ENCODE results near the gene GTSE1. TPM values are rescaled to one million over a fixed set of nuclear protein-coding genes. Genes with fewer than 3 reads are reported as not detected.

The GTSE1 gene
- total and polyA plus RNA-seq, 4 donors: 3.2 to 12.1 (median 9.1) TPM

GRCh38 chr22:46349681-46350080 lies 53.0 kb downstream of the GTSE1 start:
- Histone ChIP-seq H3K4me1 (ENCODE audit: control insufficient read depth, insufficient read depth, low read length) (peaks cover 12% of the 10 kb centered on the region), H3K9me3 (ENCODE audit: control insufficient read depth, insufficient read depth, low read length) (no peaks in the 10 kb centered on the region), H3K4me3 (ENCODE audit: low read depth, low read length) (no peak overlapping the region), H3K27ac (ENCODE audit: low read depth, low read length) (no peak overlapping the region), H3K36me3 (ENCODE audit: control insufficient read depth, insufficient read depth, low read length) (peaks cover 86% of the 10 kb centered on the region), H3K27me3 (ENCODE audit: control insufficient read depth, insufficient read depth, low read length) (no peaks in the 10 kb centered on the region)
- no peak for DNase-seq (ENCODE audit: low read depth in 4 of 6, low spot score in 6 of 6)
- 63% methylated on average over 4 of the region's 6 CpGs for WGBS (ENCODE audit: insufficient coverage)

- peak in 2 of 6 donors; percentile 69 to 73 for DNase-seq (ENCODE audit: low read depth in 4 of 6, low spot score in 6 of 6)
- Histone ChIP-seq H3K36me3 (ENCODE audit: control insufficient read depth, insufficient read depth, low read length) (peaks cover 86% of the 10 kb centered on the region), H3K4me3 (ENCODE audit: low read depth, low read length) (no peak overlapping the region), H3K27me3 (ENCODE audit: control insufficient read depth, insufficient read depth, low read length) (no peaks in the 10 kb centered on the region), H3K9me3 (ENCODE audit: control insufficient read depth, insufficient read depth, low read length) (no peaks in the 10 kb centered on the region), H3K27ac (ENCODE audit: low read depth, low read length) (peak overlapping the region; percentile 6), H3K4me1 (ENCODE audit: control insufficient read depth, insufficient read depth, low read length) (peaks cover 12% of the 10 kb centered on the region)
- 20% methylated on average over 1 of the region's 7 CpGs for WGBS (ENCODE audit: insufficient coverage)
These were observed 53.5 kb downstream of the GTSE1 start for GRCh38 chr22:46350121-46350520.

- no peak overlapping the region for H3K4me3 ChIP-seq (ENCODE audit: low read depth, low read length)
- peaks cover 88% of the 10 kb centered on the region for H3K36me3 ChIP-seq (ENCODE audit: control insufficient read depth, insufficient read depth, low read length)
- 76% methylated on average over 19 of the region's 20 CpGs for WGBS (ENCODE audit: insufficient coverage)
- peak overlapping the region; percentile 6 for H3K27ac ChIP-seq (ENCODE audit: low read depth, low read length)
- no peak for DNase-seq (ENCODE audit: low read depth in 4 of 6, low spot score in 6 of 6)
- H3K27me3 ChIP-seq (ENCODE audit: control insufficient read depth, insufficient read depth, low read length): no peaks in the 10 kb centered on the region
- H3K4me1 ChIP-seq (ENCODE audit: control insufficient read depth, insufficient read depth, low read length): peaks cover 17% of the 10 kb centered on the region
- H3K9me3 ChIP-seq (ENCODE audit: control insufficient read depth, insufficient read depth, low read length): no peaks in the 10 kb centered on the region
These were observed 54.0 kb downstream of the GTSE1 start for GRCh38 chr22:46350646-46351045.

- Histone ChIP-seq H3K27ac (ENCODE audit: low read depth, low read length) (no peak overlapping the region), H3K36me3 (ENCODE audit: control insufficient read depth, insufficient read depth, low read length) (peaks cover 91% of the 10 kb centered on the region), H3K4me3 (ENCODE audit: low read depth, low read length) (no peak overlapping the region), H3K27me3 (ENCODE audit: control insufficient read depth, insufficient read depth, low read length) (no peaks in the 10 kb centered on the region), H3K4me1 (ENCODE audit: control insufficient read depth, insufficient read depth, low read length) (peaks cover 19% of the 10 kb centered on the region), H3K9me3 (ENCODE audit: control insufficient read depth, insufficient read depth, low read length) (no peaks in the 10 kb centered on the region)
- WGBS (ENCODE audit: insufficient coverage): 92% methylated on average over 25 of the region's 28 CpGs
- DNase-seq (ENCODE audit: low read depth in 4 of 6, low spot score in 6 of 6): no peak
These were observed 54.6 kb downstream of the GTSE1 start for GRCh38 chr22:46351131-46351735.

GRCh38 chr22:46351767-46352166 lies 55.1 kb downstream of the GTSE1 start:
- Histone ChIP-seq H3K36me3 (ENCODE audit: control insufficient read depth, insufficient read depth, low read length) (peaks cover 91% of the 10 kb centered on the region), H3K27ac (ENCODE audit: low read depth, low read length) (no peak overlapping the region), H3K4me3 (ENCODE audit: low read depth, low read length) (no peak overlapping the region), H3K9me3 (ENCODE audit: control insufficient read depth, insufficient read depth, low read length) (no peaks in the 10 kb centered on the region), H3K4me1 (ENCODE audit: control insufficient read depth, insufficient read depth, low read length) (peaks cover 19% of the 10 kb centered on the region), H3K27me3 (ENCODE audit: control insufficient read depth, insufficient read depth, low read length) (no peaks in the 10 kb centered on the region)
- 95% methylated on average over 23 of the region's 23 CpGs for whole genome bisulfite sequencing (ENCODE audit: insufficient coverage)
- no peak for DNase-seq (ENCODE audit: low read depth in 4 of 6, low spot score in 6 of 6)

- 93% methylated on average over 7 of the region's 10 CpGs for WGBS (ENCODE audit: insufficient coverage)
- no peak for DNase-seq (ENCODE audit: low read depth in 4 of 6, low spot score in 6 of 6)
These were observed 55.6 kb downstream of the GTSE1 start for GRCh38 chr22:46352276-46352675.

GRCh38 chr22:46352691-46353386 lies 56.2 kb downstream of the GTSE1 start:
- Histone ChIP-seq H3K36me3 (ENCODE audit: control insufficient read depth, insufficient read depth, low read length) (peaks cover 91% of the 10 kb centered on the region), H3K9me3 (ENCODE audit: control insufficient read depth, insufficient read depth, low read length) (no peaks in the 10 kb centered on the region), H3K27ac (ENCODE audit: low read depth, low read length) (no peak overlapping the region), H3K4me3 (ENCODE audit: low read depth, low read length) (no peak overlapping the region), H3K27me3 (ENCODE audit: control insufficient read depth, insufficient read depth, low read length) (no peaks in the 10 kb centered on the region), H3K4me1 (ENCODE audit: control insufficient read depth, insufficient read depth, low read length) (peaks cover 29% of the 10 kb centered on the region)
- peak in 1 of 6 donors; percentile 32 for DNase-seq (ENCODE audit: low read depth in 4 of 6, low spot score in 6 of 6)
- WGBS (ENCODE audit: insufficient coverage): 88% methylated on average over 16 of the region's 20 CpGs

More at GRCh38 chr22:46352276-46352675, 55.6 kb downstream of the GTSE1 start:
- no peak overlapping the region for H3K4me3 ChIP-seq (ENCODE audit: low read depth, low read length)
- H3K9me3 ChIP-seq (ENCODE audit: control insufficient read depth, insufficient read depth, low read length): no peaks in the 10 kb centered on the region
- peaks cover 23% of the 10 kb centered on the region for H3K4me1 ChIP-seq (ENCODE audit: control insufficient read depth, insufficient read depth, low read length)
- H3K27me3 ChIP-seq (ENCODE audit: control insufficient read depth, insufficient read depth, low read length): no peaks in the 10 kb centered on the region
- no peak overlapping the region for H3K27ac ChIP-seq (ENCODE audit: low read depth, low read length)
- peaks cover 91% of the 10 kb centered on the region for H3K36me3 ChIP-seq (ENCODE audit: control insufficient read depth, insufficient read depth, low read length)

GRCh38 chr22:46353483-46354105 lies 56.9 kb downstream of the GTSE1 start:
- Histone ChIP-seq H3K4me3 (ENCODE audit: low read depth, low read length) (no peak overlapping the region), H3K9me3 (ENCODE audit: control insufficient read depth, insufficient read depth, low read length) (no peaks in the 10 kb centered on the region), H3K27me3 (ENCODE audit: control insufficient read depth, insufficient read depth, low read length) (no peaks in the 10 kb centered on the region), H3K4me1 (ENCODE audit: control insufficient read depth, insufficient read depth, low read length) (peaks cover 36% of the 10 kb centered on the region), H3K36me3 (ENCODE audit: control insufficient read depth, insufficient read depth, low read length) (peaks cover 91% of the 10 kb centered on the region), H3K27ac (ENCODE audit: low read depth, low read length) (no peak overlapping the region)
- 94% methylated on average over 7 of the region's 8 CpGs for WGBS (ENCODE audit: insufficient coverage)
- no peak for DNase-seq (ENCODE audit: low read depth in 4 of 6, low spot score in 6 of 6)

GRCh38 chr22:46354176-46354992 lies 57.7 kb downstream of the GTSE1 start:
- Histone ChIP-seq H3K4me1 (ENCODE audit: control insufficient read depth, insufficient read depth, low read length) (peaks cover 39% of the 10 kb centered on the region), H3K4me3 (ENCODE audit: low read depth, low read length) (no peak overlapping the region), H3K27me3 (ENCODE audit: control insufficient read depth, insufficient read depth, low read length) (no peaks in the 10 kb centered on the region), H3K9me3 (ENCODE audit: control insufficient read depth, insufficient read depth, low read length) (no peaks in the 10 kb centered on the region), H3K36me3 (ENCODE audit: control insufficient read depth, insufficient read depth, low read length) (peaks cover 90% of the 10 kb centered on the region), H3K27ac (ENCODE audit: low read depth, low read length) (no peak overlapping the region)
- DNase-seq (ENCODE audit: low read depth in 4 of 6, low spot score in 6 of 6): no peak
- WGBS (ENCODE audit: insufficient coverage): 88% methylated on average over 17 of the region's 21 CpGs
